Prostate gland (tissue), 2 donors: ENCODE data around the gene KIF1B.
"Not testable (repeated sequence)": the region's sequence is repeated elsewhere in the genome, so short reads cannot be mapped to it uniquely, and the experiment has no call there.

ENCODE experiments used
- CTCF ChIP-seq, 4 experiments: fragments of 200-600 bp in 2 of 4; fragments of 450-650 bp in 2 of 4; sonication (generic) in 2 of 4; IDR thresholded peaks; 1 replicate in 3 of 4; 2 replicates in 1 of 4; pipeline ENCODE4 v1.5.1; 2016 to 2019; ENCODE audit warnings: antibody characterized with exemption in 4 of 4, mild to moderate bottlenecking in 2 of 4, moderate library complexity in 2 of 4
- POLR2A ChIP-seq: fragments of 450-650 bp; IDR thresholded peaks from one replicate; pipeline ENCODE4 v1.6.1; 2016; ENCODE audit warnings: antibody characterized with exemption, mild to moderate bottlenecking

GRCh38 chr1:10415967-10416366 is 205.6 kb downstream of the KIF1B start:
- TF ChIP-seq CTCF (IDR thresholded peaks at IDR 0.05); POLR2A: not testable (repeated sequence)
